GM23248 (cell line): ENCODE data around the gene ALDH3A1. TPM values are rescaled to one million over a fixed set of nuclear protein-coding genes. Genes with fewer than 3 reads are reported as not detected.

Experiments
- DNase-seq: peaks from one replicate; pipeline ENCODE4 v3.0.0-alpha.2; 2015
- H2AFZ ChIP-seq: fragments of 200-600 bp; sonication (generic); 2 replicates; pipeline ENCODE4 v1.6.1; 2016; ENCODE audit warnings: antibody characterized with exemption
- H3F3A ChIP-seq: fragments of 200-600 bp; sonication (generic); 2 replicates; pipeline ENCODE4 v1.6.1; 2016; ENCODE audit warnings: mild to moderate bottlenecking, antibody characterized with exemption, mixed run types; ENCODE audit not compliant: insufficient read depth
- H3K27ac ChIP-seq: fragments of 200-600 bp; sonication (generic); 2 replicates; pipeline ENCODE4 v1.5.1; 2016; ENCODE audit warnings: mild to moderate bottlenecking
- H3K27me3 ChIP-seq: fragments of 200-600 bp; sonication (generic); replicated peaks from 2 replicates; pipeline ENCODE4 v1.6.1; 2016; ENCODE audit warnings: mild to moderate bottlenecking; ENCODE audit not compliant: insufficient read depth
- H3K36me3 ChIP-seq: fragments of 200-600 bp; sonication (generic); 2 replicates; pipeline ENCODE4 v1.6.1; 2016; ENCODE audit warnings: low read depth, mild to moderate bottlenecking
- H3K4me1 ChIP-seq: fragments of 200-600 bp; sonication (generic); 2 replicates; pipeline ENCODE4 v1.6.1; 2016; ENCODE audit warnings: mild to moderate bottlenecking; ENCODE audit not compliant: insufficient read depth
- H3K4me2 ChIP-seq: fragments of 200-600 bp; sonication (generic); one replicate; pipeline ENCODE4 v1.6.1; 2016; ENCODE audit warnings: mild to moderate bottlenecking; ENCODE audit not compliant: unreplicated experiment
- H3K4me3 ChIP-seq: fragments of 200-600 bp; sonication (generic); 2 replicates; pipeline ENCODE4 v1.5.1; 2016; ENCODE audit warnings: mild to moderate bottlenecking
- H3K79me2 ChIP-seq: fragments of 200-600 bp; sonication (generic); 2 replicates; pipeline ENCODE4 v1.6.1; 2016; ENCODE audit warnings: mild to moderate bottlenecking; ENCODE audit not compliant: insufficient read depth
- H3K9ac ChIP-seq: fragments of 200-600 bp; sonication (generic); 2 replicates; pipeline ENCODE4 v1.6.1; 2016; ENCODE audit warnings: mild to moderate bottlenecking
- H3K9me2 ChIP-seq: fragments of 200-600 bp; sonication (generic); 2 replicates; pipeline ENCODE4 v1.6.1; 2016; ENCODE audit warnings: mixed run types, mild to moderate bottlenecking, moderate library complexity; ENCODE audit not compliant: insufficient read depth
- H3K9me3 ChIP-seq: fragments of 200-600 bp; sonication (generic); one replicate; pipeline ENCODE4 v1.6.1; 2017; ENCODE audit warnings: low read depth
- H4K20me1 ChIP-seq: fragments of 200-600 bp; sonication (generic); 2 replicates; pipeline ENCODE4 v1.6.0; 2016; ENCODE audit not compliant: insufficient read depth
- EZH2 ChIP-seq: fragments of 200-600 bp; sonication (generic); IDR thresholded peaks from 2 replicates; pipeline ENCODE4 v1.6.1; 2018; ENCODE audit warnings: antibody characterized with exemption, mild to moderate bottlenecking; ENCODE audit not compliant: insufficient read depth, poor library complexity, severe bottlenecking
- EZH2phosphoT487 ChIP-seq: fragments of 200-600 bp; sonication (generic); IDR thresholded peaks from 2 replicates; pipeline ENCODE4 v1.6.1; 2018; ENCODE audit warnings: antibody characterized with exemption, moderate library complexity, mild to moderate bottlenecking, low read depth; ENCODE audit not compliant: insufficient read depth
- WGBS, 2 experiments: methylation state at CpG; one replicate each; pipeline ENCODE4 v1.1.6; 2015 to 2017; ENCODE audit warnings: low lambda C conversion rate in 2 of 2, low coverage in 1 of 2; ENCODE audit errors: missing lambda C conversion rate in 2 of 2; 5-methylcytosine and 5-hydroxymethylcytosine counted together
- in situ Hi-C: fragments of 300-500 bp; cut with MboI; formaldehyde crosslinking; loops from 2 replicates; pipeline ENCODE4 v1.15.0; 2020
- polyA plus RNA-seq: library from polyadenylated mRNA; unstranded; fragments of >200 nt; fragmentation: Nextera tagmentation; extraction: Ambion mirVana; gene quantifications from 2 replicates; pipeline ENCODE4 v1.2.1, GENCODE V29; 2016
- total RNA-seq: library from RNA; depleted of rRNA; stranded (reverse); fragments of >200 nt; shearing (Covaris generic); gene quantifications from 2 replicates; pipeline ENCODE4 v1.2.3, GENCODE V29; 2014

The ALDH3A1 gene
- total and polyA plus RNA-seq, 2 experiments from 2014 or later = 0.55 to 1.2 TPM

DNA sequence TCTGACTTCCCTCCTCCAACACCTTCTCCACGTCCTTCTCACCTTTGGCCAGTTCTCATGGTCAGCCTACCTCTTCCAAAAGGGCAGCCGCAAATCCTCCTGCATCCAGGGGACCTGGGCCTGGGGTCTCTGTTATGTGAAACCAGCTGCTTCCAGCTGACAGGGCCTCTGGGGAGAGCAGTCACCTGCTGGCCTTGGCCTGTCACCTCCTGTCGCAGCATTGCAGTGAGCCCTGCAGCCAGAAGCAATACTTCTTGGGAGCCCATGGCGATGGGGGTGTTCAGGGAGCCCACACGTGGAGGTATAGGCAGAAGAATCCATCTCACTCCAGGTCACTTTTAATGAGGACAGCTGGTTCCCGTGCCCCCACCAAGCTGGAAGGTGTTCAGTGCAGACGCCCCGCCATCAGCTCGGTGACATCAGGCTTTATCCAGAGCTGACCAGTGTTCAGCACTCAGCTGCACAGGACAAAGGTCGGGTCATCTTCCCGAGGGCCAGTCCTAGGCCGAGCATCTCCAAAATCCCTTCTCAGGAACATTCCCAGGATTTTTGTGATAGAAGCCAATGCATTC lies 30.0 kb downstream of the ALDH3A1 start:
- Histone ChIP-seq H3K4me3 (no peak overlapping the region), H3K9ac (no peak overlapping the region), H3K79me2 (no peaks in the 10 kb centered on the region), H4K20me1 (no peaks in the 10 kb centered on the region), H3K9me3 (no peaks in the 10 kb centered on the region), H3K4me1 (no peaks in the 10 kb centered on the region), H2AFZ (no peak overlapping the region), H3F3A (no peaks in the 10 kb centered on the region), H3K27ac (no peak overlapping the region), H3K9me2 (no peaks in the 10 kb centered on the region), H3K27me3 (no peaks in the 10 kb centered on the region), H3K4me2 (no peak overlapping the region), H3K36me3 (no peaks in the 10 kb centered on the region)
- in situ Hi-C loops = no loop called here
- TF ChIP-seq EZH2 (no peak), EZH2phosphoT487 (no peak)
- no peak for DNase-seq
- 63 to 68% methylated on average over 12 of the region's 12 CpGs for WGBS, 2 experiments

DNA sequence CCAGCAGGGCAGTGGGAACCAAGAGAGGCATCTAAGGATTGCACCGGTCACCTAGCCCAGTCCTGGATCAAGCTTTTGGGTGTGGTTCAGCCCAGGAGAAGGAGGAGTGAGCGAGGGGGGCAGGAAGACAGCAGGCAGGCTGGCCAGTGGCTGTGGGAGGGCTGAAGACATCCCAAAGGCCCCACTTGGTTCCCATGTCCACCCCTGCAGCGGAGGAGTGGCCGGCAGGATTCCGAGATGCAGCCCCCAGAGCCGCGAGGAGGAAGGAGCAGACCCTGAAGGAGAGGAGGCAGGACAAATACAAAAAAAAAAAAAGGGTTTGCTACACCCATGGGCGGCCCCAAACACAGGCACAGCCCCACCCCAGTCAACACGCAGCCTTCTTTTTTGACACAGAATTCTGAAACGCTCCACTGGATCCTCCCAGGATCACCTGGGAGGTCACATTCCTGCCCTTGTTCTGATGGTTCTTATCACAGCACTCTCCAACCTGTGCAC lies 30.6 kb downstream of the ALDH3A1 start:
- no peaks in the 10 kb centered on the region for H3K27me3 ChIP-seq
- TF ChIP-seq EZH2phosphoT487 = no peak
- TF ChIP-seq EZH2 = no peak
- in situ Hi-C loops = no loop called here

DNA sequence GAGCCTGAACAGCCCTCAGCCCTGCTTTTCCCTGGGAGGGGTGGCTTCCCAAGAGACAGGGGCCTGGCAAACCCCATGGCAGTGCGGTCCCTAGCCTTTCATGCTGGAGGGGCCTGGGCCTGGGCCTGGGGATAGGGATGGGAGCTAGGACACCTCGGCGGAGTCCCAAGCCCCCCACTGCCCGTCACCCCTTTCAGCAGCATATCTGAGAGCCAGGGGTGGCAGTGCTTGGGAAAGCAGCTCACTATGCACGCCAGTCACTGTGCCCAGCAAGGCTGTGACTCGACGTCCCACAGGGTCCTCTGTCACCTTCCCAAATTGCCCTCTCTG lies 31.1 kb downstream of the ALDH3A1 start:
- Histone ChIP-seq H3K36me3 (no peaks in the 10 kb centered on the region), H3K9me3 (no peaks in the 10 kb centered on the region), H3K9ac (no peak overlapping the region), H3K4me2 (no peak overlapping the region), H3K4me1 (no peaks in the 10 kb centered on the region), H3K9me2 (no peaks in the 10 kb centered on the region), H3K27ac (no peak overlapping the region), H3K4me3 (no peak overlapping the region), H4K20me1 (no peaks in the 10 kb centered on the region), H3F3A (no peaks in the 10 kb centered on the region), H3K79me2 (no peaks in the 10 kb centered on the region), H2AFZ (no peak overlapping the region), H3K27me3 (no peaks in the 10 kb centered on the region)
- DNase-seq = no peak
- in situ Hi-C loops = no loop called here
- no peak for TF ChIP-seq EZH2phosphoT487
- TF ChIP-seq EZH2 = no peak
- WGBS, 2 experiments = 71 to 78% methylated on average over 7 of the region's 7 CpGs

More for the DNA sequence above, 30.6 kb downstream of the ALDH3A1 start:
- no peaks in the 10 kb centered on the region for H3K79me2 ChIP-seq
- H3K9me3 ChIP-seq = no peaks in the 10 kb centered on the region
- H3K4me1 ChIP-seq = no peaks in the 10 kb centered on the region
- H3K9ac ChIP-seq = no peak overlapping the region
- H3K4me2 ChIP-seq = no peak overlapping the region
- WGBS, 2 experiments = 46% methylated on average over 10 of the region's 10 CpGs
- H2AFZ ChIP-seq = no peak overlapping the region
- H3K9me2 ChIP-seq = no peaks in the 10 kb centered on the region
- no peaks in the 10 kb centered on the region for H4K20me1 ChIP-seq
- DNase-seq = no peak
- no peaks in the 10 kb centered on the region for H3K36me3 ChIP-seq
- H3K27ac ChIP-seq = no peak overlapping the region
- H3F3A ChIP-seq = no peaks in the 10 kb centered on the region
- H3K4me3 ChIP-seq = no peak overlapping the region

DNA sequence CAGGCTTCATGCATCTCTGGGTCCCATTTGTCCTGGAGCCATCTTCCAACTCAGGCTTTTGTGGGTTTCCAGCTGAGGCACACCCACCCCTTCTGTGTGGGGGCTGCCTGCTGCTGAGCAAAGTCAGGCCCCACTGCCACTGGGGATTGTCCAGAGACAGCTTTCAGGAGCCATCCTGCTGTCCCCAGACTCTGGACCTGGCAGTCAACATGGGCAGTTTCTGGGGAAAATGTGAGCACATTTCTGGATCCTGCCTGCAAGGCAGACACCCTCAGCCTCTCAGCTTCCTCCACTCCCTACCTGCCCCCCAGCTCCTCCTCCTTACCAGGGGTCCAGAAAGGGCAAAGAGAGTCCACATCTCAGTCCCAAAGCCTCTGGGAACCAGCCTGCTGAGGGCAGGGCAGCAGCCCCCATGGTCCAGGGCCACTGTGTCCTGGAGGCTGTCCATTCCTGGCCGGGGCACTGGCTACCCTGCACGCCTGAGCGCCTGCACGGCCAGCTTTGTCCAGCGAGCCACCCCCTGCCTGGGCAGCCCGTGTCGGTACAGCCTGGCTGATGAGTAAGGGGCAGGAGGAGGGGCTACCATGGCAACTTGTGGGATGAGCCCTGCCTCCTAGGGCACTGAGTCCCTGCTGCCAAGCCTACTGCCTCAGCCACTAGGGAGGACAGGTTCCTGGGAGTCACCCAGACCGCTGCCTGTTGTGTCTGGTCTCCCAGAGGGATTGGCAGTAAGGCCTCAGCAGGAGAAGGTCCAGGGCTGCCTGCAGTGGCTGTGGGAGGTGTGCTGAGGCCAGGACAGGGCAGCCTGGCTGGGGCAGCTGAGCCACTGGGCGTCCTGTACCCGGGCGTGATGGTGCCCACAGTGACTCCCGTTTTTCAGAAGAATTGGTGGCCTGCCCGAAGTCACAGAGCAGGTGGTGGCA lies 31.7 kb downstream of the ALDH3A1 start, which contains the start of gene SLC47A2:
Gene SLC47A2 (minus strand): TSS at position 477 of the 923 bp plus-strand sequence. CDS start 29 bp downstream, at position 448.
- H3K36me3 ChIP-seq = no peaks in the 10 kb centered on the region
- in situ Hi-C loops = no loop called here
- WGBS, 2 experiments = 60% methylated on average over 13 of the region's 13 CpGs

More for the DNA sequence above, 31.7 kb downstream of the ALDH3A1 start, which contains the start of gene SLC47A2:
- no peak for DNase-seq
- Histone ChIP-seq H2AFZ (no peak within 1 kb of the TSS), H3K79me2 (no peaks in the 10 kb centered on the region), H3K9me3 (no peaks in the 10 kb centered on the region), H3K9ac (no peak within 1 kb of the TSS), H3K4me1 (no peaks in the 10 kb centered on the region), H3K27ac (no peak within 1 kb of the TSS), H3K4me3 (no peak within 1 kb of the TSS), H3K4me2 (no peak within 1 kb of the TSS), H3F3A (no peaks in the 10 kb centered on the region), H4K20me1 (no peaks in the 10 kb centered on the region), H3K9me2 (no peaks in the 10 kb centered on the region), H3K27me3 (no peaks in the 10 kb centered on the region)
- TF ChIP-seq EZH2phosphoT487 (no peak), EZH2 (no peak)
